Natural killer cell (primary cell): Measurements from ENCODE around the gene KASH5. TPM values are rescaled to one million over a fixed set of nuclear protein-coding genes. Genes with fewer than 3 reads are reported as not detected.

ENCODE experiments used
- ATAC-seq, 3 donors: fragments of 150-1000 bp in 2 of 3; fragments of 200-7000 bp in 1 of 3; cut with Tn5 transposase; 1 replicate in 1 of 3; 2 replicates in 2 of 3; pipeline ENCODE4 v1.10.0; 2021; ENCODE audit warnings: mild to moderate bottlenecking in 2 of 3, moderate library complexity in 2 of 3
- DNase-seq, 2 donors: peaks; one replicate each; pipeline versions ENCODE4 v3.0.0 to v3.0.0-alpha.2; 2013 to 2021; ENCODE audit warnings: mixed read lengths in 1 of 2
- H3K27ac ChIP-seq: one replicate; pipeline ENCODE4 v1.5.1; 2013; ENCODE audit warnings: mild to moderate bottlenecking, low read length
- H3K27me3 ChIP-seq: one replicate; pipeline ENCODE4 v1.6.1; 2013; ENCODE audit warnings: low read length; ENCODE audit not compliant: control insufficient read depth, insufficient read depth
- H3K36me3 ChIP-seq: one replicate; pipeline ENCODE4 v1.6.1; 2013; ENCODE audit warnings: low read length; ENCODE audit not compliant: control insufficient read depth, insufficient read depth
- H3K4me1 ChIP-seq: one replicate; pipeline ENCODE4 v1.6.1; 2013; ENCODE audit warnings: low read length; ENCODE audit not compliant: control insufficient read depth, insufficient read depth
- H3K4me3 ChIP-seq: one replicate; pipeline ENCODE4 v1.5.1; 2013; ENCODE audit warnings: low read length
- H3K9me3 ChIP-seq: one replicate; pipeline ENCODE4 v1.6.1; 2013; ENCODE audit warnings: low read length; ENCODE audit not compliant: control insufficient read depth, insufficient read depth
- H3K27ac Mint-ChIP-seq, 2 donors: one replicate each; pipeline ENCODE4 v1.8.0; 2022; ENCODE audit warnings: mild to moderate bottlenecking in 2 of 2, mixed read lengths in 2 of 2, moderate library complexity in 1 of 2
- H3K27me3 Mint-ChIP-seq, 2 donors: one replicate each; pipeline ENCODE4 v1.8.0; 2022; ENCODE audit warnings: low read depth in 2 of 2, mixed read lengths in 2 of 2
- H3K36me3 Mint-ChIP-seq: one replicate; pipeline ENCODE4 v1.8.0; 2022; ENCODE audit warnings: mixed read lengths
- H3K4me1 Mint-ChIP-seq, 2 donors: one replicate each; pipeline ENCODE4 v1.8.0; 2022; ENCODE audit warnings: mixed read lengths in 2 of 2
- H3K4me3 Mint-ChIP-seq: one replicate; pipeline ENCODE4 v1.8.0; 2022; ENCODE audit warnings: mild to moderate bottlenecking, moderate library complexity, mixed read lengths
- H3K9me3 Mint-ChIP-seq, 2 donors: one replicate each; pipeline ENCODE4 v1.8.0; 2022; ENCODE audit warnings: mixed read lengths in 2 of 2
- CTCF ChIP-seq: fragments of 200-600 bp; IDR thresholded peaks from one replicate; pipeline ENCODE4 v1.8.0; 2022; ENCODE audit warnings: antibody characterized with exemption
- WGBS: methylation state at CpG from one replicate; pipeline ENCODE4 v1.1.7; 2013; ENCODE audit warnings: missing lambda C conversion rate; ENCODE audit not compliant: insufficient coverage; 5-methylcytosine and 5-hydroxymethylcytosine counted together
- intact Hi-C: fragments of 100-400 bp; cut with micrococcal nuclease; formaldehyde crosslinking; loops from one replicate; pipeline ENCODE4 v1.14.2; 2022
- total RNA-seq, 4 donors: library from RNA; stranded (reverse); fragments of 120-200 nt in 1 of 4; gene quantifications; one replicate each; pipeline versions ENCODE4 v1.2.3 to v1.2.4, GENCODE V29; 2013 to 2022

The KASH5 gene
- total RNA-seq, 3 donors from 2014 or later (not counting 1 experiment from before 2014, with no cell fraction given): 0.73 to 0.80 TPM; not detected in 1

DNA sequence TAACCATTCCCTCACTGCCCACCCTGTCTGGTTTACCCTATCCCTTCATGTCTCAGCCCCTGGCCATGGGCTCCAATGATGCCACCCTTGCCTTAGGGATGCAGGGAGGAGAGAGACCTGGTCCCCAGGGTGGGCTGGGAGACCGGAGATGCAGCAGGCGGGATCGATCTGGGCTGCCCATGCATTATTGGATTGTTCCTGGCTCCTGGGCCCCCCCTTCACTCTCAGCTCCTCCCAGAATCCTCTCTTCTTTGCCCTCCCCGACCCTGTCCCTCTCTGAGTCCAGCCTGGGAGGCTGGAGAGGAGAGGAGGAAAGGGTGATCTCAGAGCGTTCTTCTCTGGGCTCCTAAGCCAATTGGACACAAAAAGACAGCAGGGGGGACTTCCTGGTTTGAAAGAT lies 5.8 kb downstream of the KASH5 start:
- peaks cover 7 to 15% of the 10 kb centered on the region in 2 donors for H3K4me1 Mint-ChIP-seq
- no peak overlapping the region for H3K27ac ChIP-seq
- H3K9me3 Mint-ChIP-seq: no peaks in the 10 kb centered on the region
- 84% methylated on average over 4 of the region's 5 CpGs for WGBS
- no peaks in the 10 kb centered on the region for H3K9me3 ChIP-seq
- peaks cover 0 to 14% of the 10 kb centered on the region in 2 donors for H3K27me3 Mint-ChIP-seq
- H3K4me1 ChIP-seq: peaks cover 21% of the 10 kb centered on the region
- H3K36me3 Mint-ChIP-seq: no peaks in the 10 kb centered on the region
- no peak overlapping the region for H3K4me3 Mint-ChIP-seq
- no peak overlapping the region for H3K4me3 ChIP-seq
- no peak for ATAC-seq
- H3K27me3 ChIP-seq: no peaks in the 10 kb centered on the region
- no peak for DNase-seq
- no peaks in the 10 kb centered on the region for H3K36me3 ChIP-seq
- intact Hi-C loops: loop anchor here (2.0 kb wide), 2 partner anchors 177 to 285 kb away; no protein-coding TSS in a partner anchor
- TF ChIP-seq CTCF: no peak
- no peak overlapping the region for H3K27ac Mint-ChIP-seq

GRCh38 chr19:49395581-49396407 lies 7.7 kb downstream of the KASH5 start:
- Histone ChIP-seq H3K4me3 (no peak overlapping the region), H3K4me1 (peaks cover 17% of the 10 kb centered on the region), H3K9me3 (no peaks in the 10 kb centered on the region), H3K27me3 (no peaks in the 10 kb centered on the region), H3K36me3 (no peaks in the 10 kb centered on the region), H3K27ac (no peak overlapping the region)
- peaks cover 0 to 14% of the 10 kb centered on the region in 2 donors for H3K27me3 Mint-ChIP-seq
- no peak overlapping the region for H3K4me3 Mint-ChIP-seq
- H3K4me1 Mint-ChIP-seq: peaks cover 6 to 9% of the 10 kb centered on the region in 2 donors
- TF ChIP-seq CTCF: no peak
- DNase-seq (no peak), ATAC-seq (no peak)
- no peak overlapping the region for H3K27ac Mint-ChIP-seq
- H3K36me3 Mint-ChIP-seq: no peaks in the 10 kb centered on the region
- WGBS: 78% methylated on average over 14 of the region's 15 CpGs
- intact Hi-C loops: no loop called here
- H3K9me3 Mint-ChIP-seq: no peaks in the 10 kb centered on the region

DNA sequence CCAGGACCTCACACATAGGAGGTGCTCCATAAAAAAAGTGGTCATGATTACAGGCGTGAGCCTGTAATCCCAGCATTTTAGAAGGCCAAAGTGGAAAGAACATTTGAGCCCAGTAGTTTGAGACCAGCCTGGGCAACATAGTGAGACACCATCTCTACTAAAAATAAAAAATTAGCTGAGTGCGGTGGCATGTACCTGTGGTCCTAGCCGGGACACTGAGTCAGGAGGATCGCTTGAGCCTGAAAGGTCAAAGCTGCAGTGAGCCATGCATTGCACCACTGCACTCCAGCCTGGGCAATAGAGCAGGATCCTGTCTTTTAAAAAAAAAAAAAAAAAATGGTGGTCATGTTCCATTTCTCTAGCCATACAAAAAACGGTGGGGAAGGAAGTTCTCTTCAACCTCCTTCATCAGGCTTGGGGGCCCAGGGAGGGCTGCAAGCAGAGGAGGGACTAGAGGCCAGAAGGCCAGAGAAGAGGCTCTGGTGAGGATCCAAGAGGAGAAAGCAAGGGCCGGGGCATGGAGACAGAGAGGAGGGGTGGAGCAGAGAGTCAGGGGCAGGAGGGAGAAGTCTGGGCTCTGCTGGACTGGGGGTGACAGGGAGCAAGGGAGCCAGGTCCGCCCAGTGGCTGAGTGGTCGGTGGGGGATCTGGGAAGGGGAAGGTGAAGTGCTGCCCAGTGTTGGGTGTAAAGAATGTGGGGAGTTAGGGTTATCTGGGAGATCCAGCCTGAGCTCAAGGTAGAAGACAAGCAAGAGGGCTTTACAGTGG lies 8.9 kb downstream of the KASH5 start:
- no peak overlapping the region for H3K4me3 Mint-ChIP-seq
- Histone ChIP-seq H3K4me1 (peaks cover 5% of the 10 kb centered on the region), H3K36me3 (no peaks in the 10 kb centered on the region), H3K27me3 (no peaks in the 10 kb centered on the region), H3K9me3 (no peaks in the 10 kb centered on the region), H3K4me3 (no peak overlapping the region), H3K27ac (no peak overlapping the region)
- H3K4me1 Mint-ChIP-seq: peaks cover 3 to 4% of the 10 kb centered on the region in 2 donors
- ATAC-seq: no peak
- DNase-seq: no peak
- intact Hi-C loops: no loop called here
- H3K9me3 Mint-ChIP-seq: no peaks in the 10 kb centered on the region
- H3K27ac Mint-ChIP-seq: no peak overlapping the region
- H3K27me3 Mint-ChIP-seq: peaks cover 0 to 13% of the 10 kb centered on the region in 2 donors
- no peaks in the 10 kb centered on the region for H3K36me3 Mint-ChIP-seq
- 92% methylated on average over 7 of the region's 8 CpGs for WGBS
- TF ChIP-seq CTCF: no peak
